GM19043 (cell line): Measurements from ENCODE around the gene CRYBB2.
"Not testable (repeated sequence)": the region's sequence is repeated elsewhere in the genome, so short reads cannot be mapped to it uniquely, and the experiment has no call there.

Experiments used
- ATAC-seq: cut with Tn5 transposase; IDR thresholded peaks from one replicate; pipeline ENCODE4 v1.9.1; 2021; ENCODE audit warnings: low read depth; ENCODE audit not compliant: unreplicated experiment

The CRYBB2 gene

GRCh38 chr22:25219211-25219689 lies at the start of gene CRYBB2:
Gene CRYBB2 (plus strand): TSS chr22:25219639. CDS start chr22:25221430, 1,791 bp downstream.
- no peak for ATAC-seq

GRCh38 chr22:25170426-25170980 lies 48.9 kb upstream of the CRYBB2 start:
- no peak for ATAC-seq

GRCh38 chr22:25172153-25172552 lies 47.3 kb upstream of the CRYBB2 start:
- ATAC-seq, result no peak

- ATAC-seq, result no peak
These were observed 45.1 kb upstream of the CRYBB2 start for GRCh38 chr22:25174156-25174887.

GRCh38 chr22:25174888-25175411 lies 44.5 kb upstream of the CRYBB2 start:
- ATAC-seq, result no peak

GRCh38 chr22:25176175-25176574 lies 43.3 kb upstream of the CRYBB2 start:
- no peak for ATAC-seq

GRCh38 chr22:25176799-25177198 lies 42.6 kb upstream of the CRYBB2 start:
- no peak for ATAC-seq

- ATAC-seq, result no peak
These were observed 42.2 kb upstream of the CRYBB2 start for GRCh38 chr22:25177226-25177625.

- no peak for ATAC-seq
These were observed 41.5 kb upstream of the CRYBB2 start for GRCh38 chr22:25177895-25178294.

GRCh38 chr22:25178348-25178747 lies 41.1 kb upstream of the CRYBB2 start:
- ATAC-seq, result not testable (repeated sequence)

GRCh38 chr22:25178869-25179631 lies 40.4 kb upstream of the CRYBB2 start:
- not testable (repeated sequence) for ATAC-seq

GRCh38 chr22:25182131-25183110 lies 37.0 kb upstream of the CRYBB2 start:
- ATAC-seq, result no peak

GRCh38 chr22:25183949-25184619 lies 35.4 kb upstream of the CRYBB2 start:
- no peak for ATAC-seq

GRCh38 chr22:25186140-25186539 lies 33.3 kb upstream of the CRYBB2 start:
- no peak for ATAC-seq

GRCh38 chr22:25187469-25187868 lies 32.0 kb upstream of the CRYBB2 start:
- no peak for ATAC-seq

- ATAC-seq, result no peak
These were observed 27.0 kb upstream of the CRYBB2 start for GRCh38 chr22:25192406-25192805.

- no peak for ATAC-seq
These were observed 26.3 kb upstream of the CRYBB2 start for GRCh38 chr22:25193130-25193529.

GRCh38 chr22:25193548-25193947 lies 25.9 kb upstream of the CRYBB2 start:
- ATAC-seq, result no peak

- ATAC-seq, result no peak
These were observed 23.1 kb upstream of the CRYBB2 start for GRCh38 chr22:25196326-25196725.
